A673 (cell line): ENCODE results near the gene ZIC4. TPM values are rescaled to one million over a fixed set of nuclear protein-coding genes. Genes with fewer than 3 reads are reported as not detected.

Experiments
- BruUV-seq: library from RNA; stranded (reverse); fragments of 400-500 nt; replicated peaks from 2 replicates; lab custom pipeline; 2021; lab: Mats Ljungman, UMichigan
- CTCF ChIA-PET: fragments of 300-600 bp; sonication (Branson Sonifier 250); formaldehyde crosslinking; loops from one replicate; lab custom pipeline; 2022; ENCODE audit warnings: antibody characterized with exemption; lab: Charles Lee
- POLR2A ChIA-PET: fragments of 300-600 bp; sonication (Branson Sonifier 250); formaldehyde crosslinking; loops from one replicate; lab custom pipeline; 2022; ENCODE audit warnings: antibody characterized with exemption; ENCODE audit not compliant: low non-redundant PET; lab: Charles Lee
- DNase-seq: peaks from one replicate; pipeline ENCODE4 v3.0.0-alpha.2; 2015; ENCODE audit warnings: low spot score
- H3K27ac ChIP-seq: fragments of 200-600 bp; sonication (generic); 2 replicates; pipeline ENCODE4 v1.5.1; 2016; ENCODE audit warnings: mixed run types, low read depth, mild to moderate bottlenecking, mixed read lengths, antibody characterized with exemption, low read length; ENCODE audit not compliant: poor library complexity, severe bottlenecking
- H3K27me3 ChIP-seq: fragments of 200-600 bp; sonication (generic); replicated peaks from 2 replicates; pipeline ENCODE4 v1.6.1; 2017; ENCODE audit warnings: mixed run types, low read depth, mild to moderate bottlenecking, mixed read lengths, antibody characterized with exemption, low read length; ENCODE audit not compliant: insufficient read depth, poor library complexity
- H3K36me3 ChIP-seq: fragments of 200-600 bp; sonication (generic); 2 replicates; pipeline ENCODE4 v1.6.1; 2016; ENCODE audit warnings: mixed run types, mild to moderate bottlenecking, mixed read lengths, antibody characterized with exemption, low read length; ENCODE audit not compliant: insufficient read depth, poor library complexity, severe bottlenecking
- H3K4me1 ChIP-seq: fragments of 200-600 bp; sonication (generic); 2 replicates; pipeline ENCODE4 v1.6.1; 2017; ENCODE audit warnings: mixed run types, mild to moderate bottlenecking, mixed read lengths, antibody characterized with exemption, low read length; ENCODE audit not compliant: insufficient read depth, poor library complexity, severe bottlenecking
- H3K4me3 ChIP-seq: fragments of 200-600 bp; sonication (generic); 2 replicates; pipeline ENCODE4 v1.5.1; 2016; ENCODE audit warnings: low read depth, mixed run types, mild to moderate bottlenecking, mixed read lengths, low read length; ENCODE audit not compliant: poor library complexity, severe bottlenecking
- H3K9me3 ChIP-seq: fragments of 200-600 bp; sonication (generic); 2 replicates; pipeline ENCODE4 v1.6.1; 2016; ENCODE audit warnings: mixed run types, low read depth, mild to moderate bottlenecking, mixed read lengths, antibody characterized with exemption, low read length; ENCODE audit not compliant: poor library complexity, severe bottlenecking
- EZH2 ChIP-seq: fragments of 200-600 bp; sonication (generic); IDR thresholded peaks from 2 replicates; pipeline ENCODE4 v1.6.1; 2017; ENCODE audit warnings: borderline replicate concordance, low read depth, mild to moderate bottlenecking, mixed read lengths, antibody characterized with exemption, low read length; ENCODE audit not compliant: poor library complexity, severe bottlenecking
- intact Hi-C: fragments of 100-400 bp; cut with micrococcal nuclease; formaldehyde crosslinking; loops from one replicate; pipeline ENCODE4 v1.10.0; 2022; ENCODE audit not compliant: unreplicated experiment
- total RNA-seq: library from RNA; stranded (reverse); gene quantifications from 2 replicates; pipeline ENCODE4 v1.2.3, GENCODE V29; 2021
- TF ChIP-seq, protein P1 (sequence below): fragments of 300-800, 200-600 bp; sonication (generic); conservative IDR thresholded peaks from 2 replicates; pipeline ENCODE4 v1.5.1; 2017; ENCODE audit warnings: low read depth, mild to moderate bottlenecking, antibody characterized with exemption, low read length, moderate library complexity, mixed read lengths

The ZIC4 gene
- total RNA-seq, 1 experiment from 2014 or later: 0.47 TPM

DNA sequence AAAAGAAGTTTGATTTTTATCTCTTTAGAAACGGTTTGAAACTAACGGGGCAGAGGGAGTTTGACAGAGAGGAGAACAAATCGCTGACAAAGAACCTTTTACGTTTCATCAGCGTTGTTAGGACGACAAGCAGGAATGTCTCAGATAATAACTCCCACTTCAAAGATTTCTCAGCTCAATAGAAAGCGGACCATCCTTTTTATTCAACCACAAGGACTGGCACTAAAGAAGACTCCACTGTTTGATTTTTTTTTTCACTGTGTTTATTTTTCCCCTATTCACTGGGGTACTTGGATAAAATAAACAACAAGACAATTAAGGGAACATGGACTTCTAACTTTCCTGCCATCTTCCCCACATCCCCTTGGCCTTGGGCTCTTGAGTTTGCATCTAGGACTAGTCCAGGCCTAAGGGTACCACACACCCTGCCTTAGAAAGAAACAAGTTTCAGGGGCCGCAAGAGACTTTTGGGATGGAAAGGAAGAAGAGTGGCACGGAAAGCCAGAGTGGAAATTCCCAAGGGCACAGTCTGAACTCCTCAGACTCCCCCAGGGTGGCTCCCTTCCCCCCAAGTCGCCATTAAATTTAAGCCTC is 19.0 kb downstream of the ZIC4 start:
- H3K27ac ChIP-seq: no peak overlapping the region
- TF ChIP-seq EZH2: no peak
- TF ChIP-seq, protein P1, sequence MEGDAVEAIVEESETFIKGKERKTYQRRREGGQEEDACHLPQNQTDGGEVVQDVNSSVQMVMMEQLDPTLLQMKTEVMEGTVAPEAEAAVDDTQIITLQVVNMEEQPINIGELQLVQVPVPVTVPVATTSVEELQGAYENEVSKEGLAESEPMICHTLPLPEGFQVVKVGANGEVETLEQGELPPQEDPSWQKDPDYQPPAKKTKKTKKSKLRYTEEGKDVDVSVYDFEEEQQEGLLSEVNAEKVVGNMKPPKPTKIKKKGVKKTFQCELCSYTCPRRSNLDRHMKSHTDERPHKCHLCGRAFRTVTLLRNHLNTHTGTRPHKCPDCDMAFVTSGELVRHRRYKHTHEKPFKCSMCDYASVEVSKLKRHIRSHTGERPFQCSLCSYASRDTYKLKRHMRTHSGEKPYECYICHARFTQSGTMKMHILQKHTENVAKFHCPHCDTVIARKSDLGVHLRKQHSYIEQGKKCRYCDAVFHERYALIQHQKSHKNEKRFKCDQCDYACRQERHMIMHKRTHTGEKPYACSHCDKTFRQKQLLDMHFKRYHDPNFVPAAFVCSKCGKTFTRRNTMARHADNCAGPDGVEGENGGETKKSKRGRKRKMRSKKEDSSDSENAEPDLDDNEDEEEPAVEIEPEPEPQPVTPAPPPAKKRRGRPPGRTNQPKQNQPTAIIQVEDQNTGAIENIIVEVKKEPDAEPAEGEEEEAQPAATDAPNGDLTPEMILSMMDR: no peak
- H3K4me1 ChIP-seq: peaks cover 3% of the 10 kb centered on the region
- H3K4me3 ChIP-seq: no peak overlapping the region
- CTCF ChIA-PET: no interaction called here
- H3K27me3 ChIP-seq: peaks cover 73% of the 10 kb centered on the region
- intact Hi-C loops: loop anchor here (10.0 kb wide), 1 partner anchor 977 kb away; no protein-coding TSS in a partner anchor
- POLR2A ChIA-PET: no interaction called here
- BruUV-seq: no TSS peak
- H3K36me3 ChIP-seq: no peaks in the 10 kb centered on the region
- H3K9me3 ChIP-seq: no peaks in the 10 kb centered on the region
- no peak for DNase-seq

GRCh38 chr3:147385059-147386012 is 21.0 kb downstream of the ZIC4 start:
- no TSS peak for BruUV-seq
- ChIA-PET CTCF (no interaction called here), POLR2A (no interaction called here)
- Histone ChIP-seq H3K9me3 (no peaks in the 10 kb centered on the region), H3K27me3 (peaks cover 59% of the 10 kb centered on the region), H3K4me1 (peaks cover 3% of the 10 kb centered on the region), H3K27ac (no peak overlapping the region), H3K4me3 (no peak overlapping the region), H3K36me3 (no peaks in the 10 kb centered on the region)
- TF ChIP-seq EZH2: no peak
- TF ChIP-seq, protein P1: 0 out of 2 replicates have a peak, but pooled peaks have one; percentile 7
- DNase-seq: no peak
- intact Hi-C loops: loop anchor here (10.0 kb wide), 1 partner anchor 979 kb away; no protein-coding TSS in a partner anchor

GRCh38 chr3:147384210-147385058 is 21.9 kb downstream of the ZIC4 start:
- peaks cover 59% of the 10 kb centered on the region for H3K27me3 ChIP-seq
- peaks cover 3% of the 10 kb centered on the region for H3K4me1 ChIP-seq
- intact Hi-C loops: loop anchor here (5.0 to 10.0 kb wide), 3 partner anchors 233 to 980 kb away; no protein-coding TSS in a partner anchor
- TF ChIP-seq, protein P1: peak; percentile 68
- TF ChIP-seq EZH2: no peak
- H3K4me3 ChIP-seq: no peak overlapping the region
- CTCF ChIA-PET: interaction anchor here (1.0 to 1.6 kb wide), 3 partner anchors 14 to 232 kb away, joined by 3 to 10 read pairs (median 5); no protein-coding TSS in a partner anchor
- no TSS peak for BruUV-seq
- no peak overlapping the region for H3K27ac ChIP-seq
- no peaks in the 10 kb centered on the region for H3K9me3 ChIP-seq
- H3K36me3 ChIP-seq: no peaks in the 10 kb centered on the region
- DNase-seq: peak; percentile 43
- POLR2A ChIA-PET: no interaction called here
